Keratinocyte (primary cell): Measurements from ENCODE around the gene GATAD2B. TPM values are rescaled to one million over a fixed set of nuclear protein-coding genes. Genes with fewer than 3 reads are reported as not detected.

Experiments used
- DNase-seq: peaks from one replicate; pipeline ENCODE4 v3.0.0-alpha.2; 2011; ENCODE audit warnings: low read depth, missing footprints, low spot score
- FAIRE-seq: peaks from 2 replicates; lab custom pipeline; 2011; peaks lifted over from hg19 to GRCh38; lab: Jason Lieb, UNC
- H2AFZ ChIP-seq: 2 replicates; pipeline ENCODE4 v1.6.0; 2012; ENCODE audit warnings: low read length, control low read depth, inconsistent platforms; ENCODE audit not compliant: control insufficient read depth
- H3K27ac ChIP-seq: 2 replicates; pipeline ENCODE4 v1.5.1; 2011; ENCODE audit warnings: low read length; ENCODE audit not compliant: control insufficient read depth, insufficient read depth
- H3K27me3 ChIP-seq: 3 replicates; pipeline ENCODE4 v1.6.0; 2011; ENCODE audit warnings: low read length; ENCODE audit not compliant: control insufficient read depth, insufficient read depth; ENCODE audit errors: extremely low read depth
- H3K36me3 ChIP-seq, 2 experiments: 2 replicates in 1 of 2; 3 replicates in 1 of 2; pipeline ENCODE4 v1.5.1; 2011; ENCODE audit warnings: low read length in 2 of 2, mild to moderate bottlenecking in 1 of 2; ENCODE audit not compliant: control insufficient read depth in 2 of 2, insufficient read depth in 2 of 2; ENCODE audit errors: extremely low read depth in 1 of 2
- H3K4me1 ChIP-seq: 3 replicates; pipeline ENCODE4 v1.5.1; 2011; ENCODE audit warnings: low read length; ENCODE audit not compliant: control insufficient read depth, insufficient read depth; ENCODE audit errors: extremely low read depth
- H3K4me2 ChIP-seq: 3 replicates; pipeline ENCODE4 v1.6.0; 2011; ENCODE audit warnings: low read depth, low read length; ENCODE audit not compliant: control insufficient read depth, insufficient read depth; ENCODE audit errors: extremely low read depth
- H3K4me3 ChIP-seq, 3 experiments: fragments of 200-600 bp in 1 of 3; sonication (generic) in 1 of 3; 2 replicates in 2 of 3; 3 replicates in 1 of 3; pipeline ENCODE4 v1.5.1; 2011 to 2016; ENCODE audit warnings: low read length in 3 of 3, mild to moderate bottlenecking in 3 of 3, control low read depth in 2 of 3, inconsistent platforms in 1 of 3, low read depth in 1 of 3, mixed read lengths in 1 of 3, mixed run types in 1 of 3, moderate library complexity in 1 of 3; ENCODE audit not compliant: control insufficient read depth in 2 of 3, insufficient read depth in 2 of 3; ENCODE audit errors: extremely low read depth in 1 of 3
- H3K79me2 ChIP-seq: 2 replicates; pipeline ENCODE4 v1.6.0; 2012; ENCODE audit warnings: low read length; ENCODE audit not compliant: control insufficient read depth, insufficient read depth
- H3K9ac ChIP-seq: 3 replicates; pipeline ENCODE4 v1.6.0; 2011; ENCODE audit warnings: low read length; ENCODE audit not compliant: control insufficient read depth, insufficient read depth; ENCODE audit errors: extremely low read depth
- H3K9me1 ChIP-seq: 3 replicates; pipeline ENCODE4 v1.6.0; 2011; ENCODE audit warnings: low read length; ENCODE audit not compliant: control insufficient read depth, insufficient read depth; ENCODE audit errors: extremely low read depth
- H3K9me3 ChIP-seq: 2 replicates; pipeline ENCODE4 v1.5.1; 2012; ENCODE audit warnings: low read depth, low read length; ENCODE audit not compliant: control insufficient read depth
- H4K20me1 ChIP-seq: 3 replicates; pipeline ENCODE4 v1.6.0; 2011; ENCODE audit warnings: low read length; ENCODE audit not compliant: control insufficient read depth, insufficient read depth; ENCODE audit errors: extremely low read depth
- CTCF ChIP-seq, 3 experiments: IDR thresholded peaks in 1 of 3; conservative IDR thresholded peaks in 1 of 3; optimal IDR thresholded peaks in 1 of 3; 2 replicates in 2 of 3; 3 replicates in 1 of 3; pipeline versions ENCODE3 to v1.5.1; 2011; ENCODE audit warnings: low read length in 3 of 3, mild to moderate bottlenecking in 3 of 3, moderate library complexity in 2 of 3, control low read depth in 1 of 3, inconsistent platforms in 1 of 3; ENCODE audit not compliant: insufficient read depth in 2 of 3; ENCODE audit errors: extremely low read depth in 1 of 3
- EZH2 ChIP-seq: IDR thresholded peaks from one replicate; pipeline ENCODE4 v1.6.1; 2012; ENCODE audit warnings: inconsistent platforms, mild to moderate bottlenecking, low read length, moderate library complexity
- dilution Hi-C: fragments of 300-500 bp; cut with MboI; formaldehyde crosslinking; loops from one replicate; pipeline ENCODE4 v1.7.0; 2020; ENCODE audit warnings: low sequenced_read_pairs; ENCODE audit not compliant: extremely low pct_ligation_motif_present
- polyA plus RNA-seq, 5 experiments: library from polyadenylated mRNA; depleted of rRNA in 3 of 5; stranded (reverse) in 3 of 5; stranded (forward) in 1 of 5; unstranded in 1 of 5; fragments of >200 nt; gene quantifications; 1 replicate in 1 of 5; 2 replicates in 3 of 5; 3 replicates in 1 of 5; pipeline versions ENCODE4 v1.2.1 to v1.2.3, GENCODE V29; 2011 to 2012; ENCODE audit warnings: missing spikeins in 2 of 5, low read depth in 1 of 5, low replicate concordance in 1 of 5

GATAD2B gene
- polyA plus RNA-seq, 1 donor (not counting 4 experiments of a cell fraction or from before 2014, with no cell fraction given) = 6.1 TPM

GRCh38 chr1:153799016-153799415 is 123.8 kb downstream of the GATAD2B start:
- TF ChIP-seq EZH2 = no peak
- DNase-seq (no peak), FAIRE-seq (no peak)
- Histone ChIP-seq H3K27ac (no peak overlapping the region), H3K4me2 (no peak overlapping the region), H4K20me1 (no peaks in the 10 kb centered on the region), H3K9me3 (no peaks in the 10 kb centered on the region), H3K36me3 (peaks cover 0 to 9% of the 10 kb centered on the region in 2 experiments), H3K79me2 (no peaks in the 10 kb centered on the region), H2AFZ (no peak overlapping the region), H3K9ac (no peak overlapping the region), H3K4me1 (no peaks in the 10 kb centered on the region), H3K27me3 (no peaks in the 10 kb centered on the region), H3K4me3 (no peak overlapping the region), H3K9me1 (no peaks in the 10 kb centered on the region)
- dilution Hi-C loops = no loop called here

- Histone ChIP-seq H3K9ac (no peak overlapping the region), H3K4me2 (no peak overlapping the region), H3K27ac (no peak overlapping the region), H3K9me1 (no peaks in the 10 kb centered on the region), H3K9me3 (no peaks in the 10 kb centered on the region), H2AFZ (no peak overlapping the region), H3K27me3 (no peaks in the 10 kb centered on the region), H4K20me1 (no peaks in the 10 kb centered on the region), H3K79me2 (no peaks in the 10 kb centered on the region), H3K36me3 (peaks cover 0 to 9% of the 10 kb centered on the region in 2 experiments), H3K4me1 (no peaks in the 10 kb centered on the region), H3K4me3 (no peak overlapping the region)
- dilution Hi-C loops = no loop called here
- no peak for FAIRE-seq
- TF ChIP-seq CTCF (optimal IDR thresholded peaks at IDR 0.05 in 1 of 3, IDR thresholded peaks at IDR 0.05 in 1 of 3, conservative IDR thresholded peaks at IDR 0.05 in 1 of 3; ENCODE audit: extremely low read depth in 1 of 3, insufficient read depth in 2 of 3, low read length in 3 of 3) (no peak), EZH2 (no peak)
- DNase-seq = no peak
These were observed 124.3 kb downstream of the GATAD2B start for GRCh38 chr1:153798468-153798780.
